NCI-H345 treated with DMSO at 0.1 percent for 48 hours (cell line): ENCODE data around the gene ADTRP.
"Not testable (repeated sequence)": the region's sequence is repeated elsewhere in the genome, so short reads cannot be mapped to it uniquely, and the experiment has no call there.

Source experiments
- DNase-seq: peaks from one replicate; lab custom pipeline; 2025; ENCODE audit not compliant: unreplicated experiment; lab: John Stamatoyannopoulos, UW

ADTRP gene

DNA sequence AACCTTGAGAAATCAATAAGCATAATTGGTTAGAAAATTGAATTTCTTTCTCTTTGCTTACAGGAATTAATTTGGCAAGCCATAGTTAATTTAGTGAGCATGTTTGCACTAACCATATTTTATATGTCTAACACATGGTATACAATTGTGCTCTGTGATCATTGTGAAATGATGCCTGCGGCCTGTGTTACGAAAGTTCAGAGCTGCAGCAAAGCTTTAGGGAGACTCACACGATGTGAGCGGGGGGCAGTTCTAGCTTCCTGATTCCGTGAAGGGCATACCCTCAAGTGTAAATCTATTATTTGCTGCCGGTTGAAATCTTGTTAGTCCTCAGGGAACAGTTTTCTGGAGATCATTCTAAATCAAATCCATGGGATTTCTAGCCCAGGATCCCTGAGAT, 25.5 kb upstream of the ADTRP start:
- no peak for DNase-seq

DNA sequence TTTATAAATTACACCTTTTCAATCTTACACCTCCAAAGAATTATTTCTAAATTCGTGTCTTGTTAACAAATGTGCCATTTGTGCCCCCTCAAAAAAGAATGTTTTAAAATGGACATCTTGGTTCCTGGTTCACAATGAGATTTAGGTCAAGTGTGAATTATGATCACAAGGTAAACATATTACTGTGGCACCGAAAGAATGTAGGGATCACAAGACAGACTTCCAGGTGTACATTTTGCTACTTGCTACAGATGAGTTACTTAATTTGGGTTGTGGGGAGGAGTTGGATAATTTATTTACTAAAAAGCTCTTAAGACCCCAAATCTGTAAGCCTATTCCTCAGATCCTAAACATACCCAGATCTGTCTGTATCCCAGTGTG, 25.0 kb upstream of the ADTRP start:
- DNase-seq: no peak

DNA sequence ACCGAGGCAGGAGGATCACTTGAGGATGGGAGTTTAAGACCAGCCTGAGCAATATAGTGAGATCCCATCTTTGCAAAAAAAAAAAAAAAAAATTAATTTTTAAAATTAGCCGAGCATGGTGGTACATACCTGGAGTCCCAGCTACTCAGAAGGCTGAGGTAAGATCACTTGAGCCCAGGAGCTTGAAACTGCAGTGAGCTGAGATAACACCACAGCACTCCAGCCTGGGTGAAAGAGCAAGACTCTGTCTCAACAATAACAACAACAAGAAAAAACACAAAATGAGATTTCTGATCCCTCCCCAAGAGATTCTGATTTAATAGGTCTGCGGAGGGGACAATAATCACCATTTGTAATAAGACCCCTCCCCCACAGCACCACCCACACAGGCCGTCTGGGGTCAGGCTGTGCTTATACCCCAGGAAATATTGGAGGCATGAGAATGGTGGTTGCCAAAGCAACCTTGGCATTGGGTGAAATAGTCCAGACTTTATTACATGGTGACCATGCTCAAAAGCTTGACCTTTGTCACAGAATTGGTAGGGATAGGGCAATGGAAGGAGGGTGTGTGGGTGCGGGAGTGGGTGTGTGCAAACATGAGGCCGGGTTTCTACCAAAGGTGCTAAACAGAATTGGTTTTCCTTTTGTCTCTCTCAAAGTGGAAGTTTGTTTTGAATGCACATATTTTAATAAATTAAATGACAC, 24.4 kb upstream of the ADTRP start:
- DNase-seq: no peak

DNA sequence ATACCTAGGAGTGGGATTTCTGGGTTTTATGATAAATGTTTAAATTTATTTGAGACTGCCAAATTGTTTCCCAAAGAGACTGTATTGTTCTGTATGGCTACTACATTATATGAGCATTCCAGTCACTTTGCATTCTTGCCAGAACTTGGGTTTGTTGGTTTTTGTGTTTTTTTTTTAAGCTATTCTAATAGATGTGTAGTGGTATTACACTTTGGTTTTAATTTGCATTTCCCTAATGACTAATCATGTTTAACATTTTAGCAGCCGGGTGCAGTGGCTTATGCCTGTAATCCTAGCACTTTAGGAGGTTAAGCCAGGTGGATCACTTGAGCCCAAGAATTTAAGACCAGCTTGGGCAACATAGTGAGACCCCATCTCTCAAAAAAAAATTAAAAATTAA, 21.9 kb upstream of the ADTRP start:
- not testable (repeated sequence) for DNase-seq

DNA sequence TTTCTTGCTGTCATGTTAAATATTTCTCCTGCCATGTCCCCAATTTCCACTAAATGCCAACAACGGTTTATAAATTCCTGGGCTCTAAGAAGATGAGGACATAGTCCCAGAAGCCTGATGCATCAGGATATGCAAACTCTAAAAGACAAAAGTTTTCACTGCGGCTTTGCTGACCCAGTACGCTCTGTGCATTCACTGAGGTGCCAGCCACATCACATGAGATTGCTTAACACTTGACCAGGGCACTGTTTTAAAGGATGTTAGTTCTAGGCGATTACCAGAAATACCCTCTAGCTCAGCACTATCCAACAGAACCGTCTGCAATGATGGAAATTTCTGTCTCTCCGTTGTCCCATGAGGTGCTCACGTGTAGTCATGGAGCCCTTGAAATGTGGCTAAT, 19.9 kb upstream of the ADTRP start:
- DNase-seq: no peak

DNA sequence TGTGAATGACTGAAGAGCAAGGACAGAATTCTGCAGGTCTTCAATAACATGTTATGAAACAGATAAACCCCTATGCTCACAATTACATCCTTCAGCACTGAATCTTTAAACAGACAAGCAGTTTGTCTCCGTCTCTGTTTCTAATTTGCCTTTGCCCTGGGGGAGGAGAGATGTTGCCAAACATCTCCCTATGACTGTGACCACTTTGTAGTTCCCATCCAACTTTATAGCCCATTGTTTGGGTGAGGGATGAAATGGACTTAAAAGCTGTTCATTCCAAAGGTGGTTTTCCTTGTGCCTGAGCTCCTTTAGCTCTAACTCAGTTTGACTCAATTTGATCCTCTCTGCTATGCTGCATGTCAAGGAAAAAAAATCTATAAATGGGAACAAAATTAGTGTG, 19.5 kb upstream of the ADTRP start:
- DNase-seq: no peak

DNA sequence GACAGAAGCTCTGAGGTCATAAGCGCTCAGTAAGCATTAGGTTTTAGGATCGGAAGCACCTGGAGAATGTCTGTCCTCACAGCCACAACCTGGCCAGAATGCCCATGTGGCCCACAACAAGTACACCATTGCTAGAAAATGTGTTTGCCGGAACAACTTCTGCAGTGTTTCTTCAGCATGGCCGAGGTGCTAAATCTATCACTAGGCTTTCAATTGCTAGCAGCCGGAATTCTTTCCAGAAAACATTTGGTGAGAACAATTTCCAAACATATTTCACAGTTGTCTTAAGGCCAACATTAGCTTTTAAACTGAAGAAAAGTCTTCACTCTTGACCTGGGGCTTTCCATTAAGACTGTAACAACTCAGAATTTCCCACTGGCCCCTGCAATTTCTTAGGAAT, 18.2 kb upstream of the ADTRP start:
- DNase-seq: no peak

DNA sequence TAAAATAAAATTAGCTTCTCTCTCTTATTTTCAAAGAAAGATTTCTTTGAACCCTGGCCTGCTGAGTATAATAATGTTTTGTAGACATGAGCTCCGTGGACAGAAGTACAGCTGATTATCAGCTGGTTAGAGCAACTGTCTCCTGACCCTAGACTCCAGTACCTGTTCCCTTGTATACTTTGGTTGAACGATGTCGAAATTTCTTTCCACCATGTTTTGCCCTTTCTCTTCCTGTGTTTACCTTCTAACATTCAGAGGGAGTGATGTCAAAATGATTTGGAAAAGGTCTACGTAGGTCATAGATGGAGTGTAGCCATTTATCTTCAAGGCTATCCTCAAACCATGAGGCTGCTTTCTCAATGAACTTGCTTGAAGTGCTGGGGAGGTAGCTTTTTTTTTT, 16.8 kb upstream of the ADTRP start:
- DNase-seq: no peak

DNA sequence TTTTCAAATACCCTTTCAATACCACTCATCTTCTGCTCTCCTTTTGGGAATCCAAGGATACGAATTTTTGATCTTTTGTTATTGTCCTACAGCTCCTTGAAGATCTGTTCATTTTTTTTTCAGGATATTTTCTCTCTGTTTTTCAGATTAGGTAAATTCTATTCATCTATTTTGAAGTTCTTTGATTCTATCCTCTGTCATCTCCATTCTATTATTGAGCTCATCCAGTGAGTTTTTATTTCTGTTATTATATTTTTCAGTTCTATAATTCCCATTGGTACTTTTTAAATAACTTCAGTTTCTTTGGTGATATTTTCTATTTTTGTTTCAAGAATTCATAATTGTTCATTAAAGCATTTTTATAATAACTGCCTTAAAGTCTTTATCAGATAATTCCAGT, 14.7 kb upstream of the ADTRP start:
- DNase-seq: no peak

DNA sequence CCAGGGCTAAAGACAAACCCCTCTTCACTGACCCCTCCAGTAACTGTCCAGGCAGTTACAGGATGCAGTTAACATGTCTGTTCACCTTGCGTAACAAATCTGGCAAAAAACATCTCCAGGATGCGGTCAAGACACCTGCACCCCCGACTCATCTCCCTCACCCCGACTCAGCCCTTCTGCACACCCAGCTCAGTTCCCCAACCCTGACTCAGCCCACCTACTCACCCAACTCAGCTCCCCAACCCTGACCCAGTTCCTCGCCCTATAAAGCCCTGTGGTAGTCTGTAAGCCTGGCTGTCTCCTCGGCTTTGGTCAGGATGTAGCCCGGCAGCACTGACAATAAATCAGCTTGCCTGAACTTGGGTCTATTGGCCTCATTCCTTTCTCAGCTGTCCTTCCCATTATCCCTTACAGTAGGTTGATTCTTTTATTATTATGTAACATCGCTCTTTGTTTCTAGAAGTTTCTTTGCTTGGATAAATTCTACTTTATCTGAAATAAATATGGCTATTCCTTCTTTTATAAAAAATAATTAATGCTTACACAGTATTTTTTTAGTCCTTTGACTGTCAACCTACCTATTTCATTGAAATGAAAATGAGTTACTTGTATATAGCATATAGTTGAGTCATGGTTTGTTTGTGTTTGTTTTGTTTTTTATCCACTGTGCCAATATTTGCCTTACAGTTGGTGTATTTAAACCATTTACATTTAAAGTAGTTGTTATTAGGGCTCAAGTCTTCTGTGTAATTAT, 12.9 kb upstream of the ADTRP start:
- no peak for DNase-seq

DNA sequence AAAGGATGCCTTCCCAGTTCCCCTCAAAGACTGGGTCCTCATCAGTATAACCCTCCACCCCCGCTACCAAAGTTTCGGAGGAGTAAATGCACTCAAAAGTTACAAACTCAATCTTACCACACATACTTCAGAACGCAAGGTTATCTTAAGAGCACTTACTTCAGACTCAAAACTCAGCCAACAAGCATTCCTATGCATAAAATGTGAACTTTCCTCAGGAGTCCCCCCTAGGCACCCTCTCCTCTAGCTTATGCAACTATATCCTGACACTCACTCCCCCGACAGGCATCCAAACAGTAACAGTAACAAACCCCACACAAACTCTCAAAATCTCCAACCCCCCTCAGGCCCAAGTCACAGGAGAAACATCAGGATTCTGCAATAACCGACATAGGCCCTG, 11.1 kb upstream of the ADTRP start:
- no peak for DNase-seq

DNA sequence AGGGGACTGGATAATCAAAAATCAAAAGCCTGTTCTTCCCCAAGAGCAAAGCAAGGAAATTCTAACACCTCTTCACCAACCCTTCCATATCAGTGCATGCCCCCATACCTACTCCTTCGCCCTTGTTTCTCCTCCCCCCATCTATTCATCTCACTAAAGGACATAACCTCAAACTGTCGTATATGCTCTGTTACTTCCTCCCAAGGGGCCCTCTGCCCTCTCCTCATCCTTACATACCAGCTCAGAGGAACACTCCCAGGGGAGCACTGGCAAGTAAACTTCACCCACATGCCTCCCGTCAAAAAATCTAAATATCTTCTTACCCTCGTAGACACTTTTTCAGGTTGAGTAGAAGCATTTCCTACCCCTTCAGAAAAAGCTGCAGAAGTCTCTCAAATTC, 9.4 kb upstream of the ADTRP start:
- no peak for DNase-seq

DNA sequence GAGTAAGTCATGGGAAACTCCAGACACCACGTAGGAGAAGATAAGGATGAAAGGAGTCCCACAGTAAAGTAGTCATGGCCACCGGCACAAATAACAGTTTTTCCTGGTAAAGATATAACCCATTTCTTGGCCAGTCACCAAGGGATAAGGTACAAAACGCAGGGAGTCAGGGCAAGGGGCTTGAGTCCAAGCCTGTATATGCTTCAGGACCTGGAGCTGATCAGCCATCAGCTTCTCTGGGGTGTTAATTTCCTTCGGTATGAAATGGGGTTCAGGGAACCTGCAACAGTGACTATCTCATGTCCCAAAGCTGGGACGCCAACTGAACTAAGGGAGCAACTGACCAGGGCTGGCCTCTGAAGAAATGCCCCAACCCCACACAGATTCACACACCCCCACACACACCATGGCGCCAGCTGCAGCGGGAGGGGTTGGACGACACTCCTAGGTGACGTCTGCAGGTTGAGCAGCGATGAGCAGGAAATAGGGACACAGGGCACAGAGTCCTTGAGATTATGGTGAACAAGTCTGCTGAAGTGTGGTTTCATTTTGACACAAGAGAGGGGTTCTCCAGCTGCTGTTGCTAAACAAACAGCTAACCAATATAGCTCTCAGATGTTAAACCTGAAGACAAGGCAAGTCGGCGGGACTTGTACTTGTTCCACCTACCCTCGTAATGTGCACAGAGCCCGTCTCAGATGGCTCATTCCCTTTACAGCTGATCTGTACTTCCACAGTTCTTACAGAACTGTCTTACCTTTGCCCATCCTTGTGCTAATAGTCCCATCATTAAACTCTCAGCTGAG, 7.4 kb upstream of the ADTRP start:
- DNase-seq: no peak

DNA sequence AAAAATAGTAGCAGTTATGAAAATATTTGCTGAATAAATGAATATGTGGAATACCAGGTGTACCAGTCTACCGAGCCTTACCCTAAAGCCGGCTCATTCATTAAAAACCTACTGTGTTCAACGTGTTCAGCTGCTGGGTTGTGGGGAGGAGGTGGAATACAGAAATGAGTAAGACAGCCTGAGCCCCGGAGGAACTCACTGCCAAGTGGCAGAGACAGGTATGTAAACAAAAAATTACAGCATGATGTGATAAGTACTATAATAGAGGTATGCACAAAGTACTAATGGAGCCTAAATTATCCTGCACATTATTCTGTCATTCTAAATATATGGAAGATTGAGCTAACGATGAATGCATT, 6.8 kb upstream of the ADTRP start:
- no peak for DNase-seq

DNA sequence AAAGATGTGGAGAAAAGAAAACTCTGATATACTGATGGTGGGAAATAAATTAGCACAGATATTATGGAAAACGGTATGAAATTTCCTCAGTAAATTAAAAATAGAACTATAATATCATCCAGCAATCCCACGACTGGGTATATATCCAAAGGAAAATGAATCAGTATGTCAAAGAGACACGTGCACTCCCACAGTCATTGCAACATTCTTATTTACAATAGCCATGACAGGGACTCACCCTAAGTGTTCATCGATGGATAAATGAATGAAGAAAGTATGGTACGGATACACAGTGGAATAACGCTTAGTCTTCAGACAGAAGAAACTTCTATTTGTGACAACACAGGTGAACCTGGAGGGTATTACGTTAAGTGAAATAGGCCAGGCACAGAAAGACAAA, 5.7 kb upstream of the ADTRP start:
- no peak for DNase-seq

DNA sequence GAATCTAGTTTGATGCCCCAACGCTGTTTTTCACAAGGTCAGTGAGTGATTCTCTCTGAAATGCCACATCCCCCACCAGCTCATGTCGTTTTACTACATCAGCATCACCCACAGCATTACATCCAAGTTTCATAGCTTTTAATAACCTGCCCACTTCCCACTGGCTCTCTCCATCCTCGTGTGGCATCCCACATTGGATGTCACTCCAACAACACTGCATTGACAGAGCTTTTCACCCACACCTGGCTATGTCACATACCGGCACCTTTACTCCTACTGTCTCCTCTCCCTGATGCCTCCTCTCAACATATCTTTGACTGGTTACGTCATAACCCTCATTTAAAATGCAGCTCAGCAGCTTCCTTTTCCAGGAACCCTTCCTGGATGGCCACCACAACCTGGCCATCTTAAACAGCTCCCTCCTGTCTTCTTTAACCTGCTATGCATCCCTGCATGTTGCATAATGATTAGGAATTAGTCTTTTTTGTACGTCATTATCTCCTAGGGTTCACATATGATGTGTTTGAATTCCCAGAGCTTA, 5.0 kb upstream of the ADTRP start:
- DNase-seq: no peak

DNA sequence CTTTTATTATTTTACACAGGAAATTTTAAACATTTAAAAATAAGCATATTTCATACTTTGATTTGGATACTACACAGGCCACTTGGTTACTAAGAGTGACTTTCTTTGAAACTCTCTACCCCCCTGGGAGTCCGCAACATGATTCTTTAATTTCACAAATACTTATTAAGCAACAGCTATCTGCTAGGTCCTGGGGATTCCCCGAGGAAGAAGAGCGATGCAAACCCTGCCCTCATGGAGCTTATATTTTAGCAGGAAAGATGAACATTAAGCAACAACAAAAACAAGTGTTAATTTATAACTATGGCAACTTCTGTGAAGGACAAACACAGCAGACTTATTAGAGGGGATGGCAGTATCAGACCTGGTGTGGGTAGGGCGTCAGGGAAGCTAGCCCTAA, 3.9 kb upstream of the ADTRP start:
- DNase-seq: no peak

DNA sequence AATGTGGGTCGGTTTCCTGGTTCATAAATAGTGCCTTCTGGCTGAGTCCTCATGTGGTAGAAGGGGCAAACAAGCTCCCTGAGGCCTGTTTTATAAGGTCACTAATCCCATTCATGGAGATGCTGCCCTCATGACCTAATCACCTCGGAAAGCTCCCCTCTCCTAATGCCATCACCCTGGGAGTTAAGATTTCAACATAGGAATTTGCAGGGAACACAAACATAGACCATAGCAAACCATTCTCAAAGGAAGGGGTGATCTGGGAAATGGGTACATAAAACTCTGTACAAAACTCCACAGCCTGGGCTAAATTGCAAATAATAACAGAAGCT, 1.5 kb upstream of the ADTRP start:
- DNase-seq: no peak

DNA sequence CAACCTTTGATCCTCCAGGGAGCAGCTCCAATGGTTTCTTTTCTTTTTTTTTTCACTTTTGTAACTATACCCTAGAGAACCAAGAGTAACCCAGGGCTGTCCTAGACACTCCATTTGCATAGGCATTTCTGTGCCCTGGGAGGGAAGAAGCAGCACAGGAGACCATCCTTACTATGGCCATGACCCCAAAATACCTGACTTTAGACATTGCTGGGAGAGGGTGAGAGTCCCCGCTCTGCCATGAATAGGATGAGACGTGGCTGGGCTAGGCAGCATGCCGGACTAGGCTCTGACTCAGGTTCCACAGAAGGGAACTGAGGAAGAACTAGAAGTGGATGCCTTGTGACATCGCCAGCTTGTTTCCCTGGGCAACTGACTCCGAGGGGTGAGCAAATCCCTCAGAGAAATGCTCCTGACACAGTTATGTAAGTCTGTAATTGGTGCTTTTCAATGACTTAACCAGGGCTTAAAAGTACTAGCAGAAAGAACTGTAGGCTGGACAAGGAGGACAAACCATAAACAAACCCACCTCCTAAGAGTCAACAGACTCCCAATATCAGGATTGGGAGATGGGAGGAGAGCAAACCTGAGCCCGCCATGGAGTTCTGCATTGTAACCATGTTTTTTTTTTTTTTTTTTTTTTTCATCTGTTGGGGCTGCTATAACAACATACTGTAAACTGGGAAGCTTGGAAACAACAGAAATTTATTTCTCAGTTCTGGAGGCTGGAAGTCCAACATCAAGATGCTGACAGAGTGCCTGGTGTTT, 910 bp upstream of the ADTRP start:
- DNase-seq: no peak

DNA sequence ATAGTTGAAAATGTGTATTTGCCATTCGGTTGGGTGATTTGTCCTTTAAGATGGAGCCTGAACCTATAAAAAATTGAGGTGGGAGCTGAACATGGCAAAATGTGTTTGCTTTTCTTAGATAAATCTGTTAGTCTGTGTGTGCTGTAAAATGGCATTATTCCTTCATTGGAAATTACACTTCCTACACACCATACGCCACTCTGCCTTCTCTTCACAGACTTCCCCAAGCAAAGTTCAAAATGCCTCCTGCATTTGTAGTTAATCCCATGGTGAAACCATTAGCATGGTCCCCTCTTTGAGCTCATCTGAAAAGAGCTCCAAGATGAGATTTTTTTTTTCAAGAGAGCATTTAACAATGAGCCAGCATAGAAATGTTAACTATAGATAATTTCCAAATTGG, 567 bp downstream of the ADTRP start:
- no peak for DNase-seq

DNA sequence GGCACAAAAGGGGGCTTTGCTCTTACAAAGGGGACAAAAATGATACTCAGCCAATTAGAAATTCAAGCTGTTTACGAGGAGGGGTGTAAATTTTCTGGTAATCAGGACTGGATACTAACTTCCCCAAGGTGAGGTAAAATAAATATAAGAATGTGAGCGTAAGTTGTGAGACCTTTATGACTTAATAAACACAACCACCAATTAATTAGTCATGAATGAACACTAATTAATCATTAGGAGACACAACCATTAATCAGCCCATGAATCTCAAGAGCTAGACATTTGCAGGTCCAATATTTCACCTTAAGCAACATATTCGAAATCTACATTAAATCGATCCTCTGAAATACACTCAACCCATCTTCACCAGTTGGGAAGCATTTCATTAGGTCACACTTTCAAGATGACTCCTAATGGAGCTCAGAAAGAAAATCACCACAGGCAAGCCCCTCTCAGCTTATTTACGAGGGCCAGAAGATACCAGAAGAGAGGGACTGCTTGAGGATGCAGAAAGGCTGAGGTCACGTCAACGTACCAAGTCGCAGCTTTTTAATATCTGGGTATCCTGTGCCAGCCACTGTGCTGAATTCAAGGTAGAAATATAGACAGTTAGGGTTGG, 2.7 kb downstream of the ADTRP start:
- no peak for DNase-seq
